Measurements from ENCODE around the gene CNTD1. TPM values are rescaled to one million over a fixed set of nuclear protein-coding genes. Genes with fewer than 3 reads are reported as not detected.

Gene CNTD1
- total RNA-seq, 4 donors from 2014 or later = 0.20 to 0.93 (median 0.78) TPM; not detected in 1

GRCh38 chr17:42832213-42832933, 33.7 kb downstream of the CNTD1 start:
- H3K4me1 ChIP-seq = peaks cover 0 to 27% (median 12%) of the 10 kb centered on the region in 3 donors
- no peak for TF ChIP-seq POLR2A (IDR thresholded peaks at IDR 0.05)
- no peak for TF ChIP-seq CTCF (IDR thresholded peaks at IDR 0.05)
- no peak for TF ChIP-seq POLR2AphosphoS5 (IDR thresholded peaks at IDR 0.05)
- no peak for TF ChIP-seq EP300 (IDR thresholded peaks at IDR 0.05)
- peak overlapping the region; percentile 88 to 95 (median 90) for H3K27ac ChIP-seq
- H3K36me3 ChIP-seq = peaks cover 0 to 27% of the 10 kb centered on the region in 2 donors
- peak overlapping the region; percentile 63 to 85 for H3K4me3 ChIP-seq
- WGBS, 2 donors (ENCODE audit: low coverage in 1 of 2) = 47 to 49% methylated on average over 5 to 9 of the region's 9 CpGs
- ATAC-seq = peak; percentile 19
- no peaks in the 10 kb centered on the region for H3K9me3 ChIP-seq
- H3K27me3 ChIP-seq = no peaks in the 10 kb centered on the region

GRCh38 chr17:42832934-42833766, 34.5 kb downstream of the CNTD1 start, which contains the start of gene PSME3:
Gene PSME3 (plus strand): TSS chr17:42833397. CDS start chr17:42833632, 235 bp downstream.
- H3K9me3 ChIP-seq = no peaks in the 10 kb centered on the region
- peak within 1 kb of the TSS; percentile 63 to 85 for H3K4me3 ChIP-seq
- H3K27me3 ChIP-seq = no peaks in the 10 kb centered on the region
- peak within 1 kb of the TSS; percentile 88 to 95 (median 90) for H3K27ac ChIP-seq
- TF ChIP-seq CTCF (IDR thresholded peaks at IDR 0.05) (no peak), POLR2AphosphoS5 (IDR thresholded peaks at IDR 0.05) (peak; percentile 99), EP300 (IDR thresholded peaks at IDR 0.05) (no peak), POLR2A (IDR thresholded peaks at IDR 0.05) (peak; percentile 90 to 92)
- H3K36me3 ChIP-seq = peaks cover 0 to 35% of the 10 kb centered on the region in 2 donors
- 0 to 4% methylated on average over 10 to 12 of the region's 71 CpGs for WGBS, 2 donors (ENCODE audit: low coverage in 1 of 2)
- peak; percentile 97 for ATAC-seq
- peaks cover 0 to 27% (median 12%) of the 10 kb centered on the region in 3 donors for H3K4me1 ChIP-seq

- Histone ChIP-seq H3K36me3 (peaks cover 0 to 43% of the 10 kb centered on the region in 2 donors), H3K9me3 (no peaks in the 10 kb centered on the region), H3K4me1 (peaks cover 0 to 27% (median 12%) of the 10 kb centered on the region in 3 donors), H3K4me3 (peak overlapping the region; percentile 63 to 85), H3K27me3 (no peaks in the 10 kb centered on the region), H3K27ac (peak overlapping the region; percentile 88 to 95 (median 90))
- 0 to 60% methylated on average over 3 of the region's 18 CpGs for WGBS, 2 donors (ENCODE audit: low coverage in 1 of 2)
- TF ChIP-seq CTCF (IDR thresholded peaks at IDR 0.05) = no peak
- no peak for TF ChIP-seq EP300 (IDR thresholded peaks at IDR 0.05)
- no peak for TF ChIP-seq POLR2AphosphoS5 (IDR thresholded peaks at IDR 0.05)
- no peak for TF ChIP-seq POLR2A (IDR thresholded peaks at IDR 0.05)
- ATAC-seq = no peak
Observed at GRCh38 chr17:42833767-42834422, 35.2 kb downstream of the CNTD1 start.

GRCh38 chr17:42835732-42836131, 37.1 kb downstream of the CNTD1 start:
- whole genome bisulfite sequencing, 2 donors (ENCODE audit: low coverage in 1 of 2) = 97 to 100% methylated on average over 2 to 6 of the region's 6 CpGs
- no peak for ATAC-seq
- no peak overlapping the region for H3K4me3 ChIP-seq
- no peaks in the 10 kb centered on the region for H3K27me3 ChIP-seq
- peaks cover 3 to 61% of the 10 kb centered on the region in 2 donors for H3K36me3 ChIP-seq
- TF ChIP-seq POLR2AphosphoS5 (IDR thresholded peaks at IDR 0.05) (no peak), EP300 (IDR thresholded peaks at IDR 0.05) (no peak)
- peaks cover 0 to 27% (median 12%) of the 10 kb centered on the region in 3 donors for H3K4me1 ChIP-seq
- no peak overlapping the region for H3K27ac ChIP-seq
- no peaks in the 10 kb centered on the region for H3K9me3 ChIP-seq
